ENCODE measurements around the gene TNS2. TPM values are rescaled to one million over a fixed set of nuclear protein-coding genes. Genes with fewer than 3 reads are reported as not detected.

Gene TNS2
- total RNA-seq, 4 donors from 2014 or later, result 108 to 323 (median 182) TPM

DNA sequence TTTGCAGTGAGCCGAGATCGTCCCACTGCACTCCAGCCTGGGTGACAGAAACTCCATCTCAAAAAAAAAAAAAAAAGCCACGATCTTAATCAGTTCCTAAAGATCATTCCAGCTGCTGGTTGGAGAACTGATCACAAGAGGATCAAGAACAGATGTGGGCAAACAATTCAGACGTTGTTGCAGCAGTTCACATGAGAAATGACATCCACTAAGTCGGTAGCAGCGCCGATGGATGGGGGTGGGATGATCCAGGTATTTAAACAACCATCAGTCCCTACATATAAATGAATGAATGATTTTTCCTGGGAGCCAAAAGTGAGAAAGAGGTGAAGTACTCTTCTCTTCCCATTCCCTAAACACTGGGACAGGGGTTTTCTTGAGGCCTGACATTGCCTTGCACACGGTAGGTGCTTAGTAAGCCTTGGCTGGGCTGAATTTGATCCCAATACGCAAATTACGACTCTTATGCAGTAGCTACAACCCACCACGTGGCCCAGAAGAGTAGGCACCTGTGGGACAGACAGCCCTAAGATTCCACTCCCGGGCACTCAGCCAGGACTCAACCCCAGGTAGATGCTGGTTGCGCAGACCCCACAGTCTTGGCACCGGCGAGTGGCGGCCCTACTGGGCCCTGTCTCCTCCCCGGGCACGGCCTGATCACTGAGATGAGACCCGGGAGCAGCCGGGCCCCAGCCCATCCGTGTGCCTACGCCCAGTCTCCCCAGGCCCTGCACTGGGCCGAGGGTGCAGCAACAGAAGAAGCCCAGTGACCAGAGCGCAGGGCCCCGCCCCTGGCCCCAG lies 28.8 kb downstream of the TNS2 start:
- 28 to 61% methylated on average over 6 to 9 of the region's 25 CpGs for WGBS, 2 donors (ENCODE audit: low coverage in 1 of 2)
- Histone ChIP-seq H3K9me3 (no peaks in the 10 kb centered on the region), H3K36me3 (peaks cover 0 to 35% of the 10 kb centered on the region in 2 donors), H3K4me1 (peaks cover 0 to 67% (median 37%) of the 10 kb centered on the region in 3 donors), H3K4me3 (peak overlapping the region; percentile 63 to 77), H3K27ac (peak overlapping the region; percentile 82 to 96 (median 92)), H3K27me3 (no peaks in the 10 kb centered on the region)
- no peak for ATAC-seq
- TF ChIP-seq POLR2A (IDR thresholded peaks at IDR 0.05) (peak in 1 of 2 donors; percentile 33), EP300 (IDR thresholded peaks at IDR 0.05) (no peak), POLR2AphosphoS5 (IDR thresholded peaks at IDR 0.05) (peak; percentile 18)
- TF ChIP-seq, protein P1, sequence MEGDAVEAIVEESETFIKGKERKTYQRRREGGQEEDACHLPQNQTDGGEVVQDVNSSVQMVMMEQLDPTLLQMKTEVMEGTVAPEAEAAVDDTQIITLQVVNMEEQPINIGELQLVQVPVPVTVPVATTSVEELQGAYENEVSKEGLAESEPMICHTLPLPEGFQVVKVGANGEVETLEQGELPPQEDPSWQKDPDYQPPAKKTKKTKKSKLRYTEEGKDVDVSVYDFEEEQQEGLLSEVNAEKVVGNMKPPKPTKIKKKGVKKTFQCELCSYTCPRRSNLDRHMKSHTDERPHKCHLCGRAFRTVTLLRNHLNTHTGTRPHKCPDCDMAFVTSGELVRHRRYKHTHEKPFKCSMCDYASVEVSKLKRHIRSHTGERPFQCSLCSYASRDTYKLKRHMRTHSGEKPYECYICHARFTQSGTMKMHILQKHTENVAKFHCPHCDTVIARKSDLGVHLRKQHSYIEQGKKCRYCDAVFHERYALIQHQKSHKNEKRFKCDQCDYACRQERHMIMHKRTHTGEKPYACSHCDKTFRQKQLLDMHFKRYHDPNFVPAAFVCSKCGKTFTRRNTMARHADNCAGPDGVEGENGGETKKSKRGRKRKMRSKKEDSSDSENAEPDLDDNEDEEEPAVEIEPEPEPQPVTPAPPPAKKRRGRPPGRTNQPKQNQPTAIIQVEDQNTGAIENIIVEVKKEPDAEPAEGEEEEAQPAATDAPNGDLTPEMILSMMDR (IDR thresholded peaks at IDR 0.05), result peak in 1 of 4 experiments; percentile 35

DNA sequence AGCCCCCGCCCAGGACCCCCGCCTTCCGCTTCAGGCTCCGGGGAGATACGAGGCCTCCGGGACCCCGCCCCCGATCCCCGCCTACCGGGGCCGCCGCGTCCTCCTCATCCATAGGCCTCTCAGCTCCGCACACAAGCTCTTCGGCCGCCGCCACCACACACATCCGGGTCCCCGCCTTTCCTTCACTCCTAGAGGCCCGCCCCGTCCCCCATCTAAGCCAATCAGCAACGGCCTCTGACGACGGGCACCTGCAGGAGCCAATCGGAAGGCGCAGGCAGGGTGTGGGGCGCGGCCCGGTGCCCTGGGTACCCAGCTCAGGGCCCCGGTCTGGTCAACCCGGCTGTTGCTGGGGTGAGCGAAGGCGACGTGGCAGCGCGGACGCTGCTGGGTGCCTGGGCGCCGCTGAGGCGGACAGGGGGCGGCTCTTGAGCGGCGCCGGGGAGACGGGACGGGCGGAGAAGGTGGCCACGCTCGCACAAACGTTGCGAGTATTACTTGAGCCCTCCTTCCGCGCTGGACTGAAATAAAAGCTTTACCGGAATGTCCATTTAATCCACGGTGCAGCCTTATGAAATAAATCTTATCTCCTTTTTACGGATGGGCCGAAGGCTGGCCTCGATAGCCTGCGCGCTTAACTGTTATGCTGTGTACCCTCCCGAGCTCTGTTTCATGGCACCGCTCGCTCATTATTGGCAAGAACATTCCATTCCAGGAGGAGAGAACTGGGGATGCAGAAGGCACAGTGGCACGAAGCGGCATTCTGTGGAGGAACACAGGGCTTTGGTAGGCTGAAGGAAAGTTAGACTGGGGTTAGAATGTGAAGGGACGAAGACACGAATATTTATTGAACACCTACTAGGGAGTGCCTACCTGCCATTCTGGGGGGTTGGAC lies 29.6 kb downstream of the TNS2 start, which contains the start of gene SPRYD3:
SPRYD3 (minus strand) TSS at position 165 of the 892 bp plus-strand sequence; CDS start at position 108, 57 bp downstream.
- no peak for TF ChIP-seq EP300 (IDR thresholded peaks at IDR 0.05)
- peak; percentile 95 for TF ChIP-seq POLR2AphosphoS5 (IDR thresholded peaks at IDR 0.05)
- TF ChIP-seq, protein P1 (IDR thresholded peaks at IDR 0.05), result no peak
- TF ChIP-seq POLR2A (IDR thresholded peaks at IDR 0.05), result peak; percentile 94 to 95
- peak within 1 kb of the TSS; percentile 63 to 77 for H3K4me3 ChIP-seq
- H3K36me3 ChIP-seq, result peaks cover 0 to 34% of the 10 kb centered on the region in 2 donors
- H3K27me3 ChIP-seq, result no peaks in the 10 kb centered on the region
- no peaks in the 10 kb centered on the region for H3K9me3 ChIP-seq
- H3K27ac ChIP-seq, result peak within 1 kb of the TSS; percentile 82 to 96 (median 92)
- peak; percentile 99 for ATAC-seq
- peaks cover 0 to 59% (median 31%) of the 10 kb centered on the region in 3 donors for H3K4me1 ChIP-seq
- 5 to 6% methylated on average over 3 to 18 of the region's 67 CpGs for WGBS, 2 donors (ENCODE audit: low coverage in 1 of 2)

DNA sequence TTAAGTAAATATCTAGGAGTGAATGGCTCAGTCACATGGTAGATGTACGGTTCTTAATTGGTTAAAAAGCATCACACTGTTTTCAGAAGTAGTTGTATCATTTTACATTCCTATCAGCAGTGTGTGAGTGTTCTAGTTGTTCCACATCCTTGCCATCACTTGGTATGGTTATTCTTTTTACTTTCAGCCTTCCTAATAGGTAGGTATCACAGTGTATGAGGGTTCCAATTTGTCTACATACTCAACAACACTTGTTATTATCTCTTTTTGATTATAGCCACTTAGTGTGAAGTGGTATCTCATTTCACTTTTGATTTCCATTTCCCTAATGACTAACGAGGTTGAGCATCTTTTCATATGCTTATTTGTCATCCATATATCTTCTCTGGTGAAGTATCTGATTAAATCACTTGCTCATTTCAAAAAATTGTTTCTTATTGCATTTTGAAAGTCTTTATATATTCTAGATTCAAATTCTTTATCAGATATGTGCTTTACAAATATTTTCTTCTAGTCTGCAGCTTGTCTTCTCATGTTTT lies 32.8 kb downstream of the TNS2 start:
- Histone ChIP-seq H3K4me3 (no peak overlapping the region), H3K36me3 (peaks cover 0 to 1% of the 10 kb centered on the region in 2 donors), H3K4me1 (peaks cover 0 to 26% (median 20%) of the 10 kb centered on the region in 3 donors), H3K27me3 (no peaks in the 10 kb centered on the region), H3K9me3 (no peaks in the 10 kb centered on the region), H3K27ac (no peak overlapping the region)
- 74 to 80% methylated on average over 2 of the region's 2 CpGs for WGBS, 2 donors (ENCODE audit: low coverage in 1 of 2)
- TF ChIP-seq EP300 (IDR thresholded peaks at IDR 0.05) (no peak), POLR2AphosphoS5 (IDR thresholded peaks at IDR 0.05) (no peak), POLR2A (IDR thresholded peaks at IDR 0.05) (no peak)
- TF ChIP-seq, protein P1 (IDR thresholded peaks at IDR 0.05), result no peak
- no peak for ATAC-seq

DNA sequence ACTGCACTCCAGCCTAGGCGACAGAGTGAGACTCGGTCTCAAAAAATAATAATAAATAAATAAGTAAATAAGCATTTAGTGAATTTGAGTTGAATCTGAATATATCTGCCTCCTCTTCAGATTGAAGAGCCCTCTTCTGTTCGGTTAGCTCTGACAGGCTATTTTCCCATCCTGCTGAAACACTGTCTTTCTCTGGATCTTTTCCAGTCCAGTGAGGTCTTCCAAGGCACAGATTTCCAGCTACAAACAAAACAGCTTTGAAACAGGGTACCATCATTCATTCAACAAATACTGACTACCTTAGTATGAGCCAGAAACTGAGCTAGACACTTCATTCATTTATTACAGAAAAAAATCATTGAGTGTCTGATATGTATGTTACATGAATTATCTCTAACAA lies 36.5 kb downstream of the TNS2 start:
- no peaks in the 10 kb centered on the region for H3K36me3 ChIP-seq
- peaks cover 0 to 6% (median 0%) of the 10 kb centered on the region in 3 donors for H3K4me1 ChIP-seq
- no peak overlapping the region for H3K4me3 ChIP-seq
- WGBS, 2 donors (ENCODE audit: low coverage in 1 of 2), result 90 to 100% methylated on average over 1 to 3 of the region's 3 CpGs
- no peak overlapping the region for H3K27ac ChIP-seq
- no peaks in the 10 kb centered on the region for H3K9me3 ChIP-seq
- no peak for ATAC-seq
- TF ChIP-seq POLR2AphosphoS5 (IDR thresholded peaks at IDR 0.05) (no peak), EP300 (IDR thresholded peaks at IDR 0.05) (no peak), POLR2A (IDR thresholded peaks at IDR 0.05) (no peak)
- TF ChIP-seq, protein P1 (IDR thresholded peaks at IDR 0.05), result no peak
- no peaks in the 10 kb centered on the region for H3K27me3 ChIP-seq
